Central memory CD4-positive, alpha-beta T cell (primary cell): Measurements from ENCODE around the gene SLC30A1.
"Not testable (repeated sequence)": the region's sequence is repeated elsewhere in the genome, so short reads cannot be mapped to it uniquely, and the experiment has no call there.

Source experiments
- DNase-seq: peaks from one replicate; pipeline ENCODE4 v3.0.0; 2022
- total RNA-seq, 3 experiments: gene quantifications; one replicate each; lab custom pipeline; 2026; lab: John Stamatoyannopoulos, UW

Gene SLC30A1, protein sequence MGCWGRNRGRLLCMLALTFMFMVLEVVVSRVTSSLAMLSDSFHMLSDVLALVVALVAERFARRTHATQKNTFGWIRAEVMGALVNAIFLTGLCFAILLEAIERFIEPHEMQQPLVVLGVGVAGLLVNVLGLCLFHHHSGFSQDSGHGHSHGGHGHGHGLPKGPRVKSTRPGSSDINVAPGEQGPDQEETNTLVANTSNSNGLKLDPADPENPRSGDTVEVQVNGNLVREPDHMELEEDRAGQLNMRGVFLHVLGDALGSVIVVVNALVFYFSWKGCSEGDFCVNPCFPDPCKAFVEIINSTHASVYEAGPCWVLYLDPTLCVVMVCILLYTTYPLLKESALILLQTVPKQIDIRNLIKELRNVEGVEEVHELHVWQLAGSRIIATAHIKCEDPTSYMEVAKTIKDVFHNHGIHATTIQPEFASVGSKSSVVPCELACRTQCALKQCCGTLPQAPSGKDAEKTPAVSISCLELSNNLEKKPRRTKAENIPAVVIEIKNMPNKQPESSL
- 19.9 to 39.9 (median 29.2) reads per million in 3 experiments for total RNA-seq

DNA sequence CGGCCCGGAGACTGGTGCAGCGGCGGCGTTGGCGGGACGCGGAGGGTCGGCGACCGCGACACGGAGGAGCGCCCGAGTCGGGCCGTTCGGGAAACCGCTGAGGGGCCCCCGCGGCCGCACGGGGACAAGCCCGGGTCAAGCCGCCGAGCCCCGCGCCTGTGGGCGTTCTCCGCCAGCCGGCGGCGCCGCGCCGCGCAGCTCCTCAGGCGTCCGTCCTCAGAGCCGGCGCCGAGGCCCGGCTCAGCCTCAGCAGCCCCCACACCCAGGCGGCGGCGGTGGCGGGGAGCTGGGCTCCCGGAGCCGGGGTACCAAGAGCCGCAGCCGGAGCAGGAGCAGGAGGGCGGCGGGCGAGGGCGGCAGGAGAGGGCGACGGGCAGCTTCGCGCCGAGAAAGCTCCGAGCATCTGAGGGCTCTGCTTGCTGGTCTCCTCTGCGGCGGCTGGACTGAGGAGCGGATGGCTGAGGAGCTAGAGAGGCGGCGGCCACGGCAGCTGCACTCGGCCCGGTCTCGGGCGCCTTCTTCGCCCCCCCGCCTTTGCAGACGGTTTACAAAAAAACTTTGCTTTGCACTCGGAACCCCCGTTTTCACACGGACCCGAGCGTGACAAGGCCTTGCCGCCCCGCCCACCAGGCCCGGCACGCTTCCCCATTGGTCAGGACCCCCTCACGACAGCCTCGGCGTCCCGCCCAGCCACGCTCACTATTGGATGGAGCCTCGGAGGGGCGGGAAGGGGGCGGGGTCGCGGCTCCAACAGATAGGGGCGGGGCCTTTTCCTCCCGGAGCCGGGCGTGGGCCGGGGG is at the start of gene SLC30A1:
SLC30A1 (minus strand) TSS at position 522 of the 800 bp plus-strand sequence. CDS start 549 bp downstream, outside the sequence.
- DNase-seq, result peak; percentile 99

- DNase-seq, result no peak
Measured at GRCh38 chr1:211628417-211628816, 49.5 kb upstream of the SLC30A1 start.

DNA sequence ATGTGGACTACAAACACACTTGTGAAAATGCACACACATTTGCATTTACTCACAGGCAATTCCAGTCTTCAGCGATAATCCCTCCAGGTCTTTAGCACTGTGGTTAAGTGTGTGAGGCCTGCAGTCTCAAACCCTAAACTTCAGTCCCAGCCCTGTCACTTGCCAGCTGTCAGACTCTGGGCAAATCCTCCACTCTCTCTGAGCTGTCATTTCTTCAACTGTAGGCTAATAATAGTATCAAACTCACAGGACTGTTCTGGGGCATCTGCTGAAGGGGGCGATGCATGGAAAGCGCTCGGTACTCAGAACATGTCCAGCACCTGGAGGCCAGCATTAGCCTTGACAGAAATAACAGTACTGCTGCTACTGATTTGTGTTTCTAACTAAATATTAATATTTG is 48.3 kb upstream of the SLC30A1 start:
- DNase-seq, result no peak

DNA sequence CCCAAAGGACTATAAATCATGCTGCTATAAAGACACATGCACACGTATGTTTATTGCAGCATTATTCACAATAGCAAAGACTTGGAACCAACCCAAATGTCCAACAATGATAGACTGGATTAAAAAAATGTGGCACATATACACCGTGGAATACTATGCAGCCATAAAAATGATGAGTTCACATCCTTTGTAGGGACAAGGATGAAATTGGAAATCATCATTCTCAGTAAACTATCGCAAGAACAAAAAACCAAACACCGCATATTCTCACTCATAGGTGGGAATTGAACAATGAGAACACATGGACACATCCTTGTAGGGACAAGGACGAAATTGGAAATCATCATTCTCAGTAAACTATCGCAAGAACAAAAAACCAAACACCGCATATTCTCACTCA is 46.9 kb upstream of the SLC30A1 start:
- DNase-seq, result not testable (repeated sequence)

DNA sequence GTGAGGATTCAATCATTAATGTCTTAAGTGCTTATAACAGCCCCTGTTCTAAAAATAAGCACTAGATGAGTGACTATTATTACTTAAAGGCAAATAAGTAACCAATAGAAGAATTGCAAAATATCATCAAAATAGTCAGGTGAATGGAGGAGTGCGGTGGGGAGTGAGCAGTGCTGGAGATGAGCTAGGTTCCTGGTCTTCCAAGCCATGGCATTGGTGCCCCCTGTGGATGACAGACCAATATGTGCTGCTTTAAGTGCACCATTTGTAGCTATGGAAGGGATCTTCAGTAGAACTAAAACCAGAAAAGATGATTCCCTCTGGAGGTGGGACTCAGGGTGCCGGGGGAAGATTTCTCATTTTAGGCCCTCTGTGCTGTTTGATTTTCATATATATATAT is 46.1 kb upstream of the SLC30A1 start:
- DNase-seq, result peak; percentile 17

DNA sequence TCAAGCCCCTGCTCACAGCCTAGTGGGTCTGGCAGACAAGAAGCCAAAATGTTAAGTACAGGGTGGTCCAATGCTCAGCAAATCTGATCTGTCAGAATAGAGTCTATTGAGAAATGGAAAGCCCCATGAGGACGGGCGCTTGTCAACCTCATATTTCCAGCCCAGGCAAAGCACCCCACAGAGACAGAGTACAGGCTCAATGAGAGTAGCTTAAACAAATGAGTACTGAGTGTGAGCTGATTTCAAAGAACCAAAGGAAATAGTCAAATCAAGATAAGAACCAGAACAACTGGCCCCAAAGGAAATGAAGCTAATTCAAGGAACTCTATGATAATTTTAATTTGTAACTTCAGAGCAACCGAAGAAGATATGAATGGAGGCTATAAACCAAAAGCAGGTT is 44.6 kb upstream of the SLC30A1 start:
- no peak for DNase-seq

- DNase-seq, result no peak
Measured at GRCh38 chr1:211621447-211622198, 42.7 kb upstream of the SLC30A1 start.

DNA sequence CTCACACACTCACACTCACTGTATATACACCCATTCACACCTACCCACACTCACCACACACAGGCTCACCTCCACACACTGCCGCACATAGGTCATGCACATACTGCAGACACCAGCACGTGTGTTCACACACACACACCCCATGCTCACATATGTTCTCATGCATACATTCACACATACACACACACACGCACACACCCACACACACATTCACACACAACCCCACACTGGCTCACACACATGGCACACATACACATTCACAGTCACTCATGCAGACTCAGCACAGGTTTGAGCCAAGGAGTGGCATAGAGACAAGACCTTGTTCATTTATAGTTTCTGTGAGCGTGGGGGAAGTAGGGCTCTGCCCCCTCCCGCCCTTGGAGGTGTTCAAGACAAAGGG is 41.1 kb upstream of the SLC30A1 start:
- DNase-seq, result no peak

DNA sequence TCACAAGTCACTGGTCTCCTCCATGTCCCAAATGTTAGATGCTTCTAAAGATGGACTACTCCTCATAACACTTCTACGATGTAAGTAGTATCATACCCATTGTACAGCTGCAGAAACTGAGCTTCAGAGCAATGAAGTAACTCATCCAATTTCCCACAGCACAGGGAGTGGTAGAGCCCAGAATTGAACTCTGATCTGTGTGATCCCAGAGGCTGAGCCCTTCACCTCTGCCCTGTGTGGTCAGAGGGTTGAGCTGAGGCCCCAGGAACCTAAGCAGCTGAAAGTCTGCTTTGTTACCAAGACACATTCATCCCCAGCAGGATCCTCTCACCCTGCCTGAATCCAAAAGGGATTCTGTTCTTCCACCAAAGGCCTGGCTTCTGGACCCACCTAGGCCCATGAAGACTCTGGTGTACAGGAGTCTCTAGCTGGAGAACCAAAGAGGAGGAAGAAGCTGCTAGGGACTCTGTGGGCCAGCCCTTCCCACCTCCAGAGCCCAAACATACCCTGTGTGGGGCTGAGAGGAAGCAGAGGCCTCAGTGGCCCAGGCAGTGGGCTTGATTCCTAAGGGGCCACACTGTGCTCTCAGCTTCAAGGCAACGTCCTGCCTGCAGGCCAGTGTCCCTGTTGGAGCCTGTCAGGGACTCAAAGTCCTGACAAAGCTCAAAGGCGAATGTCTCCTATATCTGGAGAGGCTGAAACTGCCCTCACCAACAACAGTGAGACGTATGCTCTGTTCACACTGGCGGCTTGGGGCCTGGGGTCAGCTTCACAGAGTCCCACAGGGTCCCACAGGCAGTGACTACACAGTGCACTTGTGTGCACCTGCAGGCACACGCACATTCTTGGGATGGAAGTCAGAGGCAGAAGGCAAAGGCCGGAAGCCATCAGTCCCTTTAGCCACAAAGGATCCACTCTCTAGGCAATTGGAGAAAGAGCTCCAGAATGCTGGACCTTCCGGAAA is 40.4 kb upstream of the SLC30A1 start:
- DNase-seq, result no peak

- DNase-seq, result no peak
Measured at GRCh38 chr1:211616965-211617297, 38.0 kb upstream of the SLC30A1 start.

DNA sequence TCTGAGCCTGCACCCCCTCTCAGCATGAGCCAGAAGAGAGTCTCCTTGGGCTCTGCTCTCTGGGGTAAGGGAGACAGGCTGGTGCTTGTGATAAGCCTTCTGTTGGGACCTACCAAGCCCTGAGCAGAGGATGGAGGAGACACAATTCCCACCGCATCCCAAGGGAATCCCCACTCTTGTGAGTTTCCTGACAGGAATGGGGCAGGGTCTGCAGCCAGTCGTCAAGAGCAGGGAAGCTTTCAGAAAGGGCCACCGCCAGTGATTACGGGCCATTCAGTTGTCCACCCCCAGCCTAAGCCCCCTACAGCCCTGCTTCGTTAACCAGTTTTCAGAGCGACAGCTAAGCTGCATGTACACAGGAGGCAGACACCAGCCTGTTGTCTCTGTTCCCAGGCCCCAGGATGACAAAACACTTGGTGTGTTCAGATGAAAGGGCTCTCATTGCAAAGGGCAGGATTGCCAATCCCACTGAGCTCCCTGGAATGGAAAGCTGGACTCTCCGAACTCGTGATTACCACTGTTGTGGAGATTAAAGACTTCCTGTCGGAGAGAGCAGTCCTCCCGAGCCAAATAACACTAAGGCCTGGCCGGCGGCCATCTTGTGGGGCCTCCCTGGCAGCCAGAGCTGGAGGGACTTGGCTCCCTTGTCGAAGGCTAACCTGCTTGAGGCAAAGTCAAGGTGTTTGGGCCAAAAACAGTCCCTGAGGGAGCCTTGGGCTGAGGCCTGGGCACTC is 37.4 kb upstream of the SLC30A1 start:
- DNase-seq, result no peak

DNA sequence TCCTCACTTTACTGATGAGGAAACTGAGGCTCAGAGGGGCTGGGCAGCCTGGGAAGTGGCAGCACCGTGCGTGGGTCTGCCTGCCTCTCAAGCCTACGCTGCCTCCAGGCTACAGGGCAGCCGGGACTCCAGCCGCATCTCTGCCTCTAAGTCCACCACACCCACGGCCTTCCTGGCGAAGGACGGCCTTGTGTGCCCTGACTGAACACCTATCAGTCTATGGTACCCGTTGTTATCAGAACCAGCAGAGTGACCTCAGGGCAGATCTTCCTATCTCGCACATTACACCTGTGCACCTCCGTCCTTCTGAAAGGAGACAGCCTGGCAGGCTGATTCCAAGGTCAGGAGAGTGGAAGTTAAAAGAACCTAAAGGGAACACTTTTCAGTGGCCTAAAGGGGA is 35.7 kb upstream of the SLC30A1 start:
- DNase-seq, result no peak

DNA sequence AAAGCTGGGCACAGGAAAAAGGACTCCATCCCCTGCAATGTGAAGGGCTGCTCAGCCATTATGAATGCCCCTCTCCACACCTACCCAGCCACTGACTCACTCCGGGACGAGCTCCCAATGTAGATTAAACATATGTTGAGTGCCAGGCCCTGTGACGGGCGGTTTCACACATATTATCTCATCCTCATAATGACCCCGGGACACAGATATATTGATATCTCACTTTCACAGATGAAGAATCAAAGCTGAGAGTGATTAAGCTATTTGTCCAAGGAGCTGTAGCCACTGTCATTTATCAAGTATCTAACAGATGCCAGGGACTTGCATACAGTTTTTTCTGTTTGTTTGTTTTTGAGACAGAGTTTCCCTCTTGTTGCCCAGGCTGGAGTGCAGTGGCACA is 35.0 kb upstream of the SLC30A1 start:
- DNase-seq, result no peak

- DNase-seq, result no peak
Measured at GRCh38 chr1:211613108-211613947, 34.4 kb upstream of the SLC30A1 start.

DNA sequence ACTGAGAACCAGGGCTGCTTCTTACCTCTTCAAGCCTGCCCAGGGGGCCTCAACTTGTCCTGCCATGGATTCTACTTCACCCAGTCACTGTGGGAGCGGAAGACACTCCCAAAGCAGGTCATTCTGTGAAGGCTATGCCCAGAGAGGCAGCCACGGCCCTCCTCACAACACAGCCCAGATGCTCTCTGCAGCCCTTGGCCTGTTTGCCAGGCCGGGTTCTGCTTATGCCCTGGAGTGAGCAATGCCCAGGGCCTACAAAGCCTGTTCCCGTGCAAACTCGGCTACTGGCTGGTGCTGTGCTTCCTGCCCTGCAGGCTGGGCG is 33.8 kb upstream of the SLC30A1 start:
- no peak for DNase-seq

GRCh38 chr1:211611818-211612217 is 32.9 kb upstream of the SLC30A1 start:
- no peak for DNase-seq

- no peak for DNase-seq
Measured at GRCh38 chr1:211610779-211611556, 32.0 kb upstream of the SLC30A1 start.

GRCh38 chr1:211609120-211610024 is 30.4 kb upstream of the SLC30A1 start:
- DNase-seq, result no peak
